ENCODE measurements around the gene LRBA. TPM values are rescaled to one million over a fixed set of nuclear protein-coding genes. Genes with fewer than 3 reads are reported as not detected.
A peak's percentile ranks its signal among the peaks of the same experiment; 100 is the strongest.

LRBA gene
- total RNA-seq, 4 donors from 2014 or later, result 28.0 to 51.5 (median 30.9) TPM

DNA sequence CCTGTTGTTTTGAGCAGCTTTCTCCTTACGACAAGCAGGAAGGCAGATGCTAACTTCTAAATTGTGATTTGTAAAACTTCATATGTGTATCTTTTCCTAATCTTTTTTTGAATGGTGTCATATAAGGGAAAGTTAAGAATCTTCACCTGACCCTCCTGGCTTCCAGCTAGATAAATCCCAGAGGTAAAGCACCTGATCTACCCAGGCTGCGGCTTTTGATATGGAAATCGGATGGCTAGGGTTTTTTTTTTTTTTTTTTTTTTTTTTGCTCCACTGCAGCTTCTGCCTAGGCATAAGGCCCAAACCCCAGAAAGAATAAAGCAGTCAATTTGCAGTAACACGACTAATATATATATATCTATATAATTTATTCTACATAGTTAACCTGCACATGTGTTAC lies 423.2 kb downstream of the LRBA start:
- TF ChIP-seq, protein P1, sequence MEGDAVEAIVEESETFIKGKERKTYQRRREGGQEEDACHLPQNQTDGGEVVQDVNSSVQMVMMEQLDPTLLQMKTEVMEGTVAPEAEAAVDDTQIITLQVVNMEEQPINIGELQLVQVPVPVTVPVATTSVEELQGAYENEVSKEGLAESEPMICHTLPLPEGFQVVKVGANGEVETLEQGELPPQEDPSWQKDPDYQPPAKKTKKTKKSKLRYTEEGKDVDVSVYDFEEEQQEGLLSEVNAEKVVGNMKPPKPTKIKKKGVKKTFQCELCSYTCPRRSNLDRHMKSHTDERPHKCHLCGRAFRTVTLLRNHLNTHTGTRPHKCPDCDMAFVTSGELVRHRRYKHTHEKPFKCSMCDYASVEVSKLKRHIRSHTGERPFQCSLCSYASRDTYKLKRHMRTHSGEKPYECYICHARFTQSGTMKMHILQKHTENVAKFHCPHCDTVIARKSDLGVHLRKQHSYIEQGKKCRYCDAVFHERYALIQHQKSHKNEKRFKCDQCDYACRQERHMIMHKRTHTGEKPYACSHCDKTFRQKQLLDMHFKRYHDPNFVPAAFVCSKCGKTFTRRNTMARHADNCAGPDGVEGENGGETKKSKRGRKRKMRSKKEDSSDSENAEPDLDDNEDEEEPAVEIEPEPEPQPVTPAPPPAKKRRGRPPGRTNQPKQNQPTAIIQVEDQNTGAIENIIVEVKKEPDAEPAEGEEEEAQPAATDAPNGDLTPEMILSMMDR (IDR thresholded peaks at IDR 0.05), result no peak
- ATAC-seq (ENCODE audit: low FRiP score) (no peak), DNase-seq (ENCODE audit: low spot score) (no peak)

DNA sequence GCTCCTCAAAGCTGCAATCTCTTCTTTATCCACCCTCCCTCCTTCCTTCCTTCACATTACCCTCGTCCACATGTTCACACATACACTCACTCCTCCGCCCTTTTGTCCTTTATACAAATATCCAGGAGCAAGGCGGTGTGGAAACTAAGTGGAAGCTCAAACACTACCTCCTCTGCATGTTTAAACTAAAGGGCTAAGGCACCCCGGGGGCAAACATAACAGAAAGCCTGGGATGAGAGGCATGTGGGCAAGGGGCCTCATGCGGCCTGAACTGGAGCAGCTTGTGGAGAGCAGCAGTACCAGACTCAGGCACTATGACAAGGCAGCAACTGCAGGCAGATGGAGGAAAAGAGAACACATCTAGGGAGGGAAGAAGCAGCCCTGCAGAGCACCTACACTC lies 423.7 kb downstream of the LRBA start:
- peak; percentile 37 for ATAC-seq (ENCODE audit: low FRiP score)
- TF ChIP-seq, protein P1 (IDR thresholded peaks at IDR 0.05), result no peak
- DNase-seq (ENCODE audit: low spot score), result no peak

DNA sequence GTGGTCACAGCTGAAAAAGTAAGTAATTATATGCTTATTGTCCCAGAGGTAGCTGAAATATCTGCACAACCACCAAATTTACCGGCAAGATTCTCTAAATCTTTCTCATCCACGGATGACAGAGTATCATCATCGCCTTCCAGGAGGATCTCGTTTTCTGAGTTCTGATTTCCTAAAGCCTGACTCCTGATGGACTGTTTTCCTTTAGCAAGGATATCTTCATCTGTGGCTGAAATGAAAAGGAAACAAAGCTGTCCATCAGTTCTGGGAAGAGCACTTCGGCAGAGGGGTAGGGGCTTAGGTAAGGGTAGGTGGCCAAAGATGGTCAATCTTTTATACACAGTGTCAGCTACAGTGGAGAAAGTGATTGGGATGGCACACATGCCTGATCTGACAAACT lies 424.5 kb downstream of the LRBA start:
- no peak for ATAC-seq (ENCODE audit: low FRiP score)
- DNase-seq (ENCODE audit: low spot score), result no peak
- TF ChIP-seq, protein P1 (IDR thresholded peaks at IDR 0.05), result no peak

DNA sequence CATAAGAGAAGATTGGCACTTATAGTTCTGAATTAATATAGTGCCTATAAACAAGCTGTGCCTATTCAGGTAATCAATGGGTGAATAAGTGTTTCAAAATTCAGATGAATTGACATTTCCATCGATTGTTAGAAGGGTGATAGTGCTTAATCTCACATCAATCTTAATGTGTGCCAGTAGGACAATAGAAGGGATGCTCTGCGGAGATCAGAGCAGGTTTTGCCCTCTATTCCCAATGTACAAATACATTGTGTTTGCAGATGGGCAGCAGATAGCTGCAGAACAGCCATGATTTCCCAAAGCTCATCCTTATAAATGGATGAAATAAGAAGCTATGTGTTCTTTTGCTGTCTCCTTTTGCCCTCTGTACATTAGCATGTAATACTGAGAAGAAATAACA lies 425.9 kb downstream of the LRBA start:
- ATAC-seq (ENCODE audit: low FRiP score), result no peak

DNA sequence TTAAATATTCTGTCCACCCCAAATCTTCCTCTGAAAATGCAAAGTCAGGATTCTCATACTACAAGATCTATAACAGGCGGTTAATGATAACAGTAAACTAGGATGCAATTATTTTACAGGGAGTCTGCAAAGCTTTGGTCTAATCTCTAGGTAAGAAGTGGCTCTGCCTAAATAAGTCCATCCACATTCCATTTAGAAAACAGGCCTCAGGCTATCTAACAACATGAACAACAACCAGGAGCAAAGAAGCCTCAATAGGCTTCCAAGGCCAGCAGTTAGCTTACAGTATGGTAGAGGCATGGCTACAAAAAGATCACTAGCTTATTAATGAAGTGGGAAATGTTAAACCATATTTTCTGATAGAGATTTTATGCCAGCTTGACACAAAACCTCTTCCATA lies 426.8 kb downstream of the LRBA start:
- ATAC-seq (ENCODE audit: low FRiP score) (no peak), DNase-seq (ENCODE audit: low spot score) (no peak)
- TF ChIP-seq, protein P1 (IDR thresholded peaks at IDR 0.05), result no peak

More for the DNA sequence above, 425.9 kb downstream of the LRBA start:
- no peak for DNase-seq (ENCODE audit: low spot score)
- TF ChIP-seq, protein P1 (IDR thresholded peaks at IDR 0.05), result no peak

DNA sequence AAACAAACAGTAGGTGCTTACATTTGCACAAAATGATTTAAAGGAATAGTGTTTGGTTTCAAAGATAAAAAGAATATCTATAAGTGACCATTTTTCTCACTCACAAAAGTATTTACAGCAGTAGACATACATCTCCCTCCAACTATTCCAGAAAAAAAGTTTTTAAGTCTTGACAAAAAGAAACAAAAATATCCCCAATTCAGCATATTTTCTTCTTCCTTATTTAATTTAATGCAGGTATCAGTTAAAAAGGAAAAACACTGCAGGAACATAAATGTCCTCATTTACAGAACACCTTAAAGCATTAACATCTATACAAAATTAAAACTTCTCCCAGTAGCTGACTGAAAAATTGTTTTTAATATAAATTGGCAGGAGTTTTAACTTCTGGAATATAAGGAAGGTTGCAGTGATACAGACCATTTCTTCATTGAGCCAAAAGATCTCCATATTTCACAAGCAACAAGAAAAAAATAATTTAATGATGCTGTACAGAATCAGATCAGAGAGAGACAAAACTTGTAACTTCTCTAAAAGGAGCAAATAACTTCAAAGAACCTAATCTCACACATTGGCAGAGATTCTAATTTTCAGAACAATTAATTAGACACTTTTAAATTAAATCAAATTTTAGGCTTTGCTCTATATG lies 428.8 kb downstream of the LRBA start:
- DNase-seq (ENCODE audit: low spot score), result no peak
- ATAC-seq (ENCODE audit: low FRiP score), result no peak

DNA sequence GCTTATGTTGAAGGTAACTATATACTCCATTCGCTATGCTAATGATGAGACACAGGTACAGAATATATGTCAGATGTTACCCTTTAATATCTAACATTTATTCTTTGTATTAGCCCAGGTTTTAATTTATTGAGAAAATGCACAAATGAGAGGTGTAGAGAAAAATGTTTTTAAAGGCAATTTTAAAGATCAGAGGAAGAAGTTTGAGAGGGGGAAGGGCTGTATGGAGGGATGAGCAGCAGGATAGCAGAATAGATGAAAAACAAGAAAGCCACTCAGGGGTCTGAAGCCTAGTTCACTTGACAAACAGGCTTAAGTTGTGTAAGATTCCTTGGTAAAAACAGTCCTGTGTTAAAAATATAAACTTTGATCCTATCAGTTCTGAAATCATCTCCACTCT lies 429.5 kb downstream of the LRBA start:
- DNase-seq (ENCODE audit: low spot score) (no peak), ATAC-seq (ENCODE audit: low FRiP score) (no peak)
- TF ChIP-seq, protein P1 (IDR thresholded peaks at IDR 0.05), result no peak

More for the DNA sequence above, 428.8 kb downstream of the LRBA start:
- TF ChIP-seq, protein P1 (IDR thresholded peaks at IDR 0.05), result no peak
